Vagina (tissue), 2 donors: ENCODE data around the gene HACD1.

Experiments used
- POLR2A ChIP-seq, 2 donors: fragments of 450-650 bp; IDR thresholded peaks; one replicate each; pipeline ENCODE4 v1.6.1; 2017; ENCODE audit warnings: antibody characterized with exemption in 2 of 2, mild to moderate bottlenecking in 2 of 2, moderate library complexity in 2 of 2
- POLR2AphosphoS5 ChIP-seq, 2 donors: sonication (generic); formaldehyde crosslinking; IDR thresholded peaks; one replicate each; pipeline ENCODE4 v1.9.0; 2017; ENCODE audit warnings: antibody characterized with exemption in 2 of 2, mild to moderate bottlenecking in 2 of 2, low read depth in 1 of 2; ENCODE audit not compliant: insufficient read depth in 1 of 2
- TF ChIP-seq, protein P1 (sequence below), 3 experiments: fragments of 450-650 bp in 2 of 3; fragments of 200-600 bp in 1 of 3; sonication (generic) in 1 of 3; IDR thresholded peaks; one replicate each; pipeline ENCODE4 v1.5.1; 2017 to 2019; ENCODE audit warnings: antibody characterized with exemption in 3 of 3, mild to moderate bottlenecking in 2 of 3, moderate library complexity in 2 of 3

DNA sequence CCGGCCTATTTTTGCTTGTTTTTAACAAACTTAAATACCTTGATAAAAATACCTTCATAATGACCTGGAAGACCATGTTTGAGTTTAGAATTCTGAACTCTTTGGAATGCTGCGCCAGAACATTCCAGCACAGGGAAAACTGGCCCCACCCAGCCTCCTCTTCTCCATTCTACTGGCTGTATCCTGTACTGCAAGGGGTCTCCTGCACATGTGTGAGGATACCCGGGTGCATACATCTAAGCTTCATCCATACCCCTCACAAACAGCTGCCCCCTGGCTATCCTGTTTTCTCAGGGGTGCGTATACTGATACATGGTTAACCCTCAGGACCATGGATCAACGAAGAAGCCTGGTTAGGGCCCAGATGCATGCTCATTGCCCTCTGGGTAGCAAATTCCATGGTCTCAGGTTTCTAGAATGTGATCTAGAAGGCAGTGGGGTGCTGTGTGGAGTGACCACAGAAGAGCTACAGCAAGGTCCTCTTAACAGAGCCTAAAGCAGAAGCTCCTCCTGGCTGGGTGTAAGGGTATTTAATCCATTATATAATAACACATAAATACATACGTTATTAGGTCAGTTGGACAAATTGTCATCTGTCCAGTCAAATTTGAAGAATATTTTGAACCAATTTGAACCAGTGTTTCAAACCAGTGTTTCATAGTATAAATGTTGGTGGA, 26.1 kb downstream of the HACD1 start:
- no peak for TF ChIP-seq POLR2A (IDR thresholded peaks at IDR 0.05)
- TF ChIP-seq, protein P1, sequence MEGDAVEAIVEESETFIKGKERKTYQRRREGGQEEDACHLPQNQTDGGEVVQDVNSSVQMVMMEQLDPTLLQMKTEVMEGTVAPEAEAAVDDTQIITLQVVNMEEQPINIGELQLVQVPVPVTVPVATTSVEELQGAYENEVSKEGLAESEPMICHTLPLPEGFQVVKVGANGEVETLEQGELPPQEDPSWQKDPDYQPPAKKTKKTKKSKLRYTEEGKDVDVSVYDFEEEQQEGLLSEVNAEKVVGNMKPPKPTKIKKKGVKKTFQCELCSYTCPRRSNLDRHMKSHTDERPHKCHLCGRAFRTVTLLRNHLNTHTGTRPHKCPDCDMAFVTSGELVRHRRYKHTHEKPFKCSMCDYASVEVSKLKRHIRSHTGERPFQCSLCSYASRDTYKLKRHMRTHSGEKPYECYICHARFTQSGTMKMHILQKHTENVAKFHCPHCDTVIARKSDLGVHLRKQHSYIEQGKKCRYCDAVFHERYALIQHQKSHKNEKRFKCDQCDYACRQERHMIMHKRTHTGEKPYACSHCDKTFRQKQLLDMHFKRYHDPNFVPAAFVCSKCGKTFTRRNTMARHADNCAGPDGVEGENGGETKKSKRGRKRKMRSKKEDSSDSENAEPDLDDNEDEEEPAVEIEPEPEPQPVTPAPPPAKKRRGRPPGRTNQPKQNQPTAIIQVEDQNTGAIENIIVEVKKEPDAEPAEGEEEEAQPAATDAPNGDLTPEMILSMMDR (IDR thresholded peaks at IDR 0.05), result no peak
- no peak for TF ChIP-seq POLR2AphosphoS5 (IDR thresholded peaks at IDR 0.05; ENCODE audit: insufficient read depth in 1 of 2, low read depth in 1 of 2)
